Common myeloid progenitor, CD34-positive (primary cell): ENCODE measurements around the gene DHCR7.

Experiments used
- CTCF ChIA-PET: fragments of 350-600 bp; sonication (Branson Sonifier 250); formaldehyde crosslinking; loops from one replicate; lab custom pipeline; 2021; ENCODE audit warnings: antibody characterized with exemption; lab: Charles Lee
- POLR2A ChIA-PET: fragments of 350-600 bp; sonication (Branson Sonifier 250); formaldehyde crosslinking; loops from one replicate; lab custom pipeline; 2021; ENCODE audit warnings: antibody characterized with exemption; lab: Charles Lee
- DNase-seq, 3 donors: peaks; one replicate each; pipeline versions ENCODE4 v3.0.0 to v3.0.0-alpha.2; 2013
- H3K27ac ChIP-seq, 2 experiments: 1 replicate in 1 of 2; 2 replicates in 1 of 2; pipeline ENCODE4 v1.7.0; 2013; ENCODE audit warnings: inconsistent platforms in 2 of 2, low read length in 2 of 2, mild to moderate bottlenecking in 2 of 2, low read depth in 1 of 2, moderate library complexity in 1 of 2; ENCODE audit not compliant: severe bottlenecking in 2 of 2, insufficient read depth in 1 of 2, poor library complexity in 1 of 2
- H3K27me3 ChIP-seq, 5 experiments: replicated peaks in 2 of 5; 1 replicate in 3 of 5; 2 replicates in 2 of 5; pipeline versions ENCODE4 v1.6.1 to v1.7.0; 2013; ENCODE audit warnings: low read length in 4 of 5, mild to moderate bottlenecking in 2 of 5, moderate library complexity in 2 of 5, inconsistent platforms in 1 of 5; ENCODE audit not compliant: insufficient read depth in 5 of 5, control insufficient read depth in 4 of 5
- H3K36me3 ChIP-seq, 4 experiments: 1 replicate in 2 of 4; 2 replicates in 2 of 4; pipeline versions ENCODE4 v1.6.1 to v1.7.0; 2013; ENCODE audit warnings: low read length in 3 of 4, control low read depth in 1 of 4, mild to moderate bottlenecking in 1 of 4; ENCODE audit not compliant: control insufficient read depth in 4 of 4, insufficient read depth in 4 of 4
- H3K4me1 ChIP-seq, 4 experiments: 1 replicate in 3 of 4; 2 replicates in 1 of 4; pipeline versions ENCODE4 v1.6.1 to v1.7.1; 2013; ENCODE audit warnings: low read length in 3 of 4, mild to moderate bottlenecking in 3 of 4, control low read depth in 1 of 4, inconsistent platforms in 1 of 4, moderate library complexity in 1 of 4; ENCODE audit not compliant: control insufficient read depth in 4 of 4, insufficient read depth in 4 of 4; ENCODE audit errors: control extremely low read depth in 1 of 4
- H3K4me3 ChIP-seq, 7 experiments: 1 replicate in 4 of 7; 2 replicates in 3 of 7; pipeline versions ENCODE4 v1.5.1 to v1.7.0; 2013; ENCODE audit warnings: mild to moderate bottlenecking in 7 of 7, low read length in 6 of 7, moderate library complexity in 6 of 7, inconsistent platforms in 2 of 7, low read depth in 2 of 7, control low read depth in 1 of 7; ENCODE audit not compliant: insufficient read depth in 4 of 7, control insufficient read depth in 1 of 7; ENCODE audit errors: extremely low read depth in 1 of 7
- H3K9me3 ChIP-seq, 5 experiments: 1 replicate in 4 of 5; 2 replicates in 1 of 5; pipeline versions ENCODE4 v1.6.1 to v1.7.1; 2013; ENCODE audit warnings: low read length in 4 of 5, mild to moderate bottlenecking in 2 of 5, inconsistent platforms in 1 of 5, low read depth in 1 of 5, moderate library complexity in 1 of 5; ENCODE audit not compliant: control insufficient read depth in 4 of 5, insufficient read depth in 2 of 5; ENCODE audit errors: control extremely low read depth in 1 of 5
- WGBS: methylation state at CpG from one replicate; pipeline ENCODE4 v1.1.5; 2013; ENCODE audit not compliant: insufficient coverage; 5-methylcytosine and 5-hydroxymethylcytosine counted together

Gene DHCR7

DNA sequence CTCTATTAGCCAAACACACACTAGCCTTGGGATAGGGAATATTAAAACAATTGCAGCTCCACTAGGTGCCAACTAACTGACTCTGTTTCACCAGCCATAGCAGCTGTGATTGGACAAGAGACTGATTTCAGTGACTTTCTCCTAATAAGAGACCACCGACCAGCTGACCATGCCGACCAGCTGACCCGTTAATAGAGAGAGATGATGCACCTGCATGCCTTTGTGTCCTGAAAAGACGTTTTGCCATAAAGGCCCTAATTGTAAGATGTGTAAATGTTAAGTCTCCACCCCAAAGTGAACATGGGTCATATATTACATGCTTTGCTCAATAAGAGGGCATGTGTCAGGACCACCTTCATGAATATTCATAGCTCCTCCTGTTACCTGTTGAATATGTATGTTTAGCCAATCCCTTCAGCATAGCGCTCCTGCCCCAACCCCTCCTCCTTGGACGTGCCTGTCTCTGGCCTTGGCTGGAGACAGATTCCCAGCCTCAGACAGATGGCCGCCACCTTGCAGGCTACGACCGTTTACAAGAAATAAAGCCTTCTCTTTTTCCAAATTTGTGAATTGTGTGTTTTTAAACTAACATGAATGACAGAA, 3.5 kb upstream of the DHCR7 start:
- WGBS = 13% methylated on average over 2 of the region's 9 CpGs
- peaks cover 17 to 65% (median 58%) of the 10 kb centered on the region in 4 experiments for H3K4me1 ChIP-seq
- POLR2A ChIA-PET = interaction anchor here (0.6 kb wide), 1 partner anchor 1000 kb away, joined by 4 read pairs; no protein-coding TSS in a partner anchor
- no peaks in the 10 kb centered on the region for H3K9me3 ChIP-seq
- no peak for DNase-seq
- CTCF ChIA-PET = no interaction called here
- H3K27ac ChIP-seq = peak overlapping the region; percentile 74 to 89
- peaks cover 2 to 30% (median 18%) of the 10 kb centered on the region in 4 experiments for H3K36me3 ChIP-seq
- H3K27me3 ChIP-seq = no peaks in the 10 kb centered on the region
- peak overlapping the region in 6 of 7 experiments; percentile 34 to 98 (median 84) for H3K4me3 ChIP-seq

DNA sequence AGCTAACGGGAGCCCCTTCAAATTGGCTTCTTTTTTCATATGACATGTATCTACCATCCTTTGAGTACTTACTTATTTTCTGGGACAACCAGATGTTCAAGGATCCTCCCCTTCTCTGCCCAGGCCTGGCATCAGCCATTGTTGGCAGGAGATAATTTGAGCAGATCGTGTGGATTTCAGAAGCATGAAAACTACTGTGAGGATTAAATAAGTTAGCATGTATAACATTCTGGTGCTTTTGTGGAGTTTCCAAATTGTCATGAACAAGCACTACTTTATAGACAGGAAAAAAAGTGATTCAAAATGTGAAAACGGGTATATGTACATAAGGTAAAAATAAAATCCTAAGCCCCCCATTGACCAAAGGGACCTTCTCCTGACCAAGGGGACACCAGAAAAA, 2.7 kb upstream of the DHCR7 start:
- H3K36me3 ChIP-seq = peaks cover 1 to 29% (median 12%) of the 10 kb centered on the region in 4 experiments
- CTCF ChIA-PET = no interaction called here
- peaks cover 0 to 6% (median 0%) of the 10 kb centered on the region in 5 experiments for H3K9me3 ChIP-seq
- peaks cover 17 to 65% (median 58%) of the 10 kb centered on the region in 4 experiments for H3K4me1 ChIP-seq
- H3K4me3 ChIP-seq = peak overlapping the region in 2 of 7 experiments; percentile 19 to 81
- WGBS = 100% methylated on average over 1 of the region's 3 CpGs
- no peak for DNase-seq
- POLR2A ChIA-PET = no interaction called here
- no peaks in the 10 kb centered on the region for H3K27me3 ChIP-seq
- H3K27ac ChIP-seq = no peak overlapping the region

DNA sequence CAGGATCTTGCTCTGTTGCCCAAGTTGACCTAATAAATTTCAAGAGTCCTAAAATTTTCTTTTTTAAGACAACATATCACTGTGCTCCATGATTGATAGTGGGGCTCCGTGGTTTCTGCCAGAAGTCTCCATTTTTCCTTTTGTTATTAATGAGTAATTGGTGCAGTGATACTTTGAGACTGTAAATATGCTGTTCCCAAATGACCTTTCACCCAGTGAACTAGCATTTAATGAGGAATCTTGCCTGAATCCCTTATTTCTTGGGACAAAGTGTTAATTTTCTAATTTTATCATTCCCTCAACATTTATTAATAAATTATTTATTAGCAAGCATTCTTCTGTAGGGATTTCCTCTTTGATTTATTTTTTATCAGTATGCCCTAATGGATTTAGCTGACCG, 2.3 kb upstream of the DHCR7 start:
- CTCF ChIA-PET = no interaction called here
- peaks cover 17 to 65% (median 58%) of the 10 kb centered on the region in 4 experiments for H3K4me1 ChIP-seq
- DNase-seq = no peak
- WGBS = no CpG with 5 or more reads among the region's 2 CpGs
- peak overlapping the region in 1 of 2 experiments; percentile 78 for H3K27ac ChIP-seq
- H3K36me3 ChIP-seq = peaks cover 0 to 29% (median 10%) of the 10 kb centered on the region in 4 experiments
- peak overlapping the region in 1 of 7 experiments; percentile 21 for H3K4me3 ChIP-seq
- POLR2A ChIA-PET = no interaction called here
- H3K9me3 ChIP-seq = peaks cover 0 to 8% (median 0%) of the 10 kb centered on the region in 5 experiments
- H3K27me3 ChIP-seq = no peaks in the 10 kb centered on the region

DNA sequence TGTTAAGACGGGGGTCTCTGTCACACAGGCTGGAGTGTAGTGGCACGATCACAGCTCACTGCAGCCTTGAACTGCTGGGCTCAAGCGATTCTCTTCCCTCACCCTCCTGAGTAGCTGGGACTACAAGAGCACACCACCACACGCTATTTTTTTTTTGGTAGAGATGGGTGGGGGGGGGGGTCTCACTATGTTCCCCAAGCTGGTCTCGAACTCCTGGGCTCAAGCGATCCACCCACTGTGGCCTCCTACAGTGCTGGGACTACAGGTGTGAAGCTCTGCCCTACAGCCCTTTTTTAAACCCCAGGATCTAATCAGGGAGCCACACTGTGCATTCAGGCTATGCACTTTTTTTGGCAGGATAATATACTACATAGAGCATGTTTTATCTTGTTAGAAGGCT, 1.4 kb upstream of the DHCR7 start:
- Histone ChIP-seq H3K4me3 (peak overlapping the region in 6 of 7 experiments; percentile 63 to 95 (median 86)), H3K4me1 (peaks cover 17 to 65% (median 58%) of the 10 kb centered on the region in 4 experiments), H3K36me3 (peaks cover 0 to 30% (median 7%) of the 10 kb centered on the region in 4 experiments), H3K27ac (peak overlapping the region in 1 of 2 experiments; percentile 78), H3K27me3 (no peaks in the 10 kb centered on the region), H3K9me3 (peaks cover 0 to 8% (median 0%) of the 10 kb centered on the region in 5 experiments)
- no peak for DNase-seq
- ChIA-PET CTCF (no interaction called here), POLR2A (interaction anchor here (0.6 to 1.3 kb wide), 2 partner anchors 9 to 50 kb away, joined by 4 read pairs; no protein-coding TSS in a partner anchor)
- 78% methylated on average over 2 of the region's 6 CpGs for WGBS

DNA sequence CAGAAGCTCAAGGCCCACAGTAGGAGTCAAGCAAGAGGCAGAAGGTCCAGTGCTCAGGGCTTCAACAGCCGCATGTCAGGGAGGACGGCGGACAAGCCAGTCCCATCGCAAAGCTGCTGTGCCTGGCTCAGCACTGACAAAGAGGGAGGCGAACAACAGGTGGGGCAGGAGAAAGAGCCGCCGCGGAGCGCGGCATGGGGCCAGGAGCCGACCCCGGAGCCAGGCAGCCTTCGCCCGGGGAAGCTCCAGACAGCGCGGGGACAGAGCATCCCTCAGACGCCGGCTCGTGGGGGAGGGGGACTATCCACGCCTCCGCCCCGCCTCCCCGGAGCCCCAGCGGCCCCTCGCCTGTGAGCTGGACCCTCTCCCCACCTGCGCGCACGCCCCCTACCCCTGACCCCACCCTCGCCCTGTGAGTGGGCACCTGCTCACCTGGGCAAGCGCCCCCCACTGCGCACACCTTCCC, 369 bp downstream of the DHCR7 start:
- H3K36me3 ChIP-seq = peaks cover 5 to 47% (median 23%) of the 10 kb centered on the region in 4 experiments
- ChIA-PET POLR2A (no interaction called here), CTCF (interaction anchor here (1.0 to 2.4 kb wide), 2 partner anchors 10 to 16 kb away, joined by 3 to 11 read pairs; no protein-coding TSS in a partner anchor)
- H3K9me3 ChIP-seq = peaks cover 0 to 8% (median 0%) of the 10 kb centered on the region in 5 experiments
- WGBS = 15% methylated on average over 8 of the region's 31 CpGs
- peak overlapping the region in 6 of 7 experiments; percentile 63 to 95 (median 86) for H3K4me3 ChIP-seq
- H3K4me1 ChIP-seq = peaks cover 13 to 55% (median 44%) of the 10 kb centered on the region in 4 experiments
- peak in 2 of 3 donors; percentile 38 to 44 for DNase-seq
- no peaks in the 10 kb centered on the region for H3K27me3 ChIP-seq
- peak overlapping the region in 1 of 2 experiments; percentile 78 for H3K27ac ChIP-seq

DNA sequence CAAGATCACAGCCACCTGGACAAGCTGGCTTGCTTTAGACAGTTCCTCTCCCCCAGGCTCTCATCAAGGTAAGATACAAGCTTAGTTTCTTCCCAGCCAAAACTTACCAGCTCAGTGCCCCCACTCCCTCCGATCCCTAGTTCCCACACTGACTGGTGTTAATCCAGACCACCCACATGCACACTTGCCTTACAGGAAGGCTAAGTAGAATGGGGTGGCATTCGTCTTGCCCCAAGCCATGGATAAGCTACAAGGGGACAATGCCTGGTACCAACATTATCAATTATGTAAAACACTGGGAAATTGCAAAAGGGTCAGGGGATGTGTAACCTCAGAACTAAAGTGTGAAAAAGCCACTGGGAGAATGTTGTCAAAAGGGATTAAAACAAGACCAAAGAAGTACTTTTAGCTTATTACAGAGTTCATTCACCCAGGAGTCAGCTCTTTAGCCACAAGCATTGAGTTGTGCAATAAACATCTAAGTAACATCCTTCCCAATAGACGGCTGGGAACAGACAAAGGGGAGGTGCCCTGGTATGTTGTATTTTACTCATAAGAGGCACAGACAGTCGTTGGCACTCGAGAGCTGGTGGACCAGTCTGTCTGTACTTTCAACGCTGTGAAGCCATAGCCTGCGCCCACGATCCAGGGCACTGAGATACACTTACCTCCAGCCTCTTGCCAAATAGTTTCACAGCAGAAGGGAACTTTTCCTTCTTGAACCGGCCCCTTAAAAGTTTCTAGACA, 1.1 kb downstream of the DHCR7 start:
- ChIA-PET POLR2A (no interaction called here), CTCF (interaction anchor here (1.0 to 2.4 kb wide), 2 partner anchors 9 to 15 kb away, joined by 3 to 11 read pairs; no protein-coding TSS in a partner anchor)
- H3K27ac ChIP-seq = no peak overlapping the region
- H3K27me3 ChIP-seq = no peaks in the 10 kb centered on the region
- peak overlapping the region in 6 of 7 experiments; percentile 46 to 95 (median 86) for H3K4me3 ChIP-seq
- 78% methylated on average over 8 of the region's 9 CpGs for WGBS
- H3K36me3 ChIP-seq = peaks cover 5 to 54% (median 26%) of the 10 kb centered on the region in 4 experiments
- H3K4me1 ChIP-seq = peaks cover 10 to 49% (median 39%) of the 10 kb centered on the region in 4 experiments
- DNase-seq = peak in 2 of 3 donors; percentile 49
- peaks cover 0 to 8% (median 0%) of the 10 kb centered on the region in 5 experiments for H3K9me3 ChIP-seq
